ENCODE data around the gene MAGOHB. TPM values are rescaled to one million over a fixed set of nuclear protein-coding genes. Genes with fewer than 3 reads are reported as not detected.

MAGOHB gene
- total RNA-seq = 31.0 TPM

GRCh38 chr12:10613349-10614055 lies at the start of gene MAGOHB:
MAGOHB (minus strand) TSS chr12:10613609; CDS start chr12:10613532, 77 bp downstream.

Other genes with a start within 250 kb of the MAGOHB start
- 0.31 TPM for gene KLRK1, start 223.6 kb downstream of the MAGOHB start, total RNA-seq
- not detected for gene KLRC4, start 203.9 kb downstream of the MAGOHB start, total RNA-seq
- gene KLRC3, start 193.0 kb downstream of the MAGOHB start, total RNA-seq = 0.63 TPM
- gene KLRC2, start 177.6 kb downstream of the MAGOHB start, total RNA-seq = 0.31 TPM
- not detected for gene KLRC1, start 160.2 kb downstream of the MAGOHB start, total RNA-seq
- 0.94 TPM for gene EIF2S3B, start 107.7 kb downstream of the MAGOHB start, total RNA-seq
- gene STYK1, start 60.4 kb upstream of the MAGOHB start, total RNA-seq = 4.7 TPM
- 7.5 TPM for gene YBX3, start 109.7 kb upstream of the MAGOHB start, total RNA-seq
- 0.94 TPM for gene TAS2R7, start 189.0 kb upstream of the MAGOHB start, total RNA-seq
- 2.5 TPM for gene TAS2R8, start 193.7 kb upstream of the MAGOHB start, total RNA-seq
- gene TAS2R9, start 196.6 kb upstream of the MAGOHB start, total RNA-seq = 2.8 TPM
- 15.0 TPM for gene TAS2R10, start 212.7 kb upstream of the MAGOHB start, total RNA-seq
- 13.5 TPM for gene PRR4, start 235.9 kb upstream of the MAGOHB start, total RNA-seq

Measured in parietal lobe (tissue), 1 donor.